Raji (cell line): ENCODE data around the gene TRAF2.

ENCODE experiments used
- POLR2A ChIP-seq: IDR thresholded peaks from 2 replicates; pipeline ENCODE4 v1.6.1; 2011; ENCODE audit warnings: low read depth, low read length, control low read depth; ENCODE audit not compliant: insufficient read depth

Gene TRAF2

DNA sequence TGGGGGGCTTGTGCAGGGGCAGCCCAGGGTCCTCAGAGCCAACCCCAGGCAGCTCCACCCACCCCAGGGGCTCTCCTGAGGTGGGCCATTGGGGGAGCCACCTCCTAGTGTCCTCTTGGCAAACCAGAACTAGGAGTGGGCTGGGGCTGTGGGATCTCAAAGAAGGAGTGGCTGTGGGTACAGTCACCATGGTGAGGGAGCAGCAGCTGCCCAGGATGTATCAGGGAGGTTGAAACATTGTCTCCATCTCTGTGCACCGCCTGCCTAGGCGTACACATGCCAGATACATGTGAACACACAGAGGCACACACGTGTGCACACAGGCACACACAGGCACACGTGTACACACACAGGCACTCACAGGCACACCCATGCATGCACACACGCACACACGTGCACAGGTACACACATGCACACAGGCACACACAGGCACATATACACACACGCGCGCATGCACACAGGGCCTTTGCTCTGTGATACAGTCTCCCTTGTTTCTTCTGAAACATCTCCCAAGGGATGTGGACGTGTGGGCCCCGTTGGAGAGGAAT, 76.5 kb downstream of the TRAF2 start:
- TF ChIP-seq POLR2A, result no peak

GRCh38 chr9:136963341-136963740, 77.0 kb downstream of the TRAF2 start:
- TF ChIP-seq POLR2A, result no peak

DNA sequence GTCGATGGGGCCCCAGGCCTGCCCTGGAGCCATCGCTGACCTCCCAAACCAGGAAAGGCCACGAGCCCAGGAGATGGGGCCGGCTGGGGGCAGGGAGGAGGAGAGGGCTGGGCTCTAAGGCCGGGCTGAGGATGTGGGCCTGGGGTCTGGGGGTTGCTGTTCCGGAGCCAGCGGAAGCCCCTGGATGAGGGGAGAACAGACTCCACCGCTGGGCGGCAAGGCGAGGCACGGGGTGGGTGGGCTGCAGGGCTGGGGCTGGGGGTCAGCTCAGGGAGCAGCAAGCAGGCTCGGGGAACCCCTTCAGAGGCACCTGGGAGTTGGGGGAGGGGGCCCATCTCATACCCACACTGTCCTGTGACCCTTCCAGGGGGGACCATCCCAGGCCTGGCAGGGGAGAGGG, 77.4 kb downstream of the TRAF2 start:
- TF ChIP-seq POLR2A, result no peak

GRCh38 chr9:136964171-136964689, 77.9 kb downstream of the TRAF2 start:
- no peak for TF ChIP-seq POLR2A

GRCh38 chr9:136964833-136965422, 78.6 kb downstream of the TRAF2 start:
- no peak for TF ChIP-seq POLR2A

GRCh38 chr9:136965771-136966484, 79.6 kb downstream of the TRAF2 start:
- no peak for TF ChIP-seq POLR2A

DNA sequence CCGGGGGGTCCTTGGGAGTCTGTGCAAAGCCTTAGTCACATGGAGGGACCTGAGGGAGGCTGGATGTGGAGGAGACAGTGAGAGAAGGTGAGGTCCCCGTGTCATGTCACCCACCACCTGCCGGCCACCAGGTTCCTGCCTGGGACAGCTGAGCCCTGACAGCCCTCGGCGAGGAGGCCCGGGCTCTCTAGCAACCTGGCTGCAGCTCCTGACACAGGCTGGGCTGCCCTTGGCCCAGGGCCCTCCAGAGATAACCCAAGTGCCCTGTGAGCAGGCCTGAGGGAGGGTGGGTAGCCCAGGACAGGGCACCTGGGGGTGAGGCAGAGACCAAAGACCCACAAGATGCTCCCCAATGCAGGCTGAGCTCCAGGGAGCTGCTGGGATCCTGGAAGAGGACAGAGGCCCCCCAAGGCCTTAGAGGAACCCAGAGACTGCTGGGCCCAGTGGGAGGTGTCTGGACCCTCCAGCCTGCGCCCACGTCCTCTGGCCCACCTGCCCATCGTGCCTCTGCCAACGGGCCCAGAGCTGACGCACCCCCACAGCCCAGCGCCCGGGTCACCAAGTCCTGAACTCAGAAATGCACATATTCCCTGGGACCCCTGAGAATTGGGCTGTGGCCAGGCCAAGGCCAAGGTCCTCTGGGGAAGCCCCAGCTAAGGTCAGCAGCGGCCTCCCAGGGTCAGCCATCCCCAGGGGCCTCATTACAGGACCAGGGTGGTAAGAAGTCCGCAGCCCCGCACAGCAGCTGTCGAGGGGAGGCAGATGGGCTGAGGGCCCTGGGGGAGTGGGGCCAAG, 82.2 kb downstream of the TRAF2 start:
- TF ChIP-seq POLR2A, result no peak

DNA sequence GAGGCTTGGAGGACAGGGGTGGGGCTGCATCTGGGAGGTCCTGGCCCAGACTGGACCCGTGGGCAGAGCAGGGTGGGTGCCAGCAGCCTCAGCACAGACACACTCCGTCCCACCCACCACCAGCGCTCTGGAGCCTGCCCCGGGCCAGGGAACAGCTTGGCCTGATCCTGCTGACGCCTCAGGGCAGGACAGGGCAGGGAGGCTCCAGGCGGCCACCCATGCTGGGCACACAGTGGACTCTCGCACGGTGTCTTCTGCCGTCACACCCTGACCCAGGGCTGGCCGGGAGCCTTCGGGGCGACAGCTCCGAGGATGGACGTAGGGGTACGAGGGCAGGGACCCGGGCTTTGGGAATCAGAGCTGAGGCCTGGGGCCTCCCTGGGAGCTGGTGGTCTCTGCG, 82.8 kb downstream of the TRAF2 start:
- TF ChIP-seq POLR2A, result no peak

DNA sequence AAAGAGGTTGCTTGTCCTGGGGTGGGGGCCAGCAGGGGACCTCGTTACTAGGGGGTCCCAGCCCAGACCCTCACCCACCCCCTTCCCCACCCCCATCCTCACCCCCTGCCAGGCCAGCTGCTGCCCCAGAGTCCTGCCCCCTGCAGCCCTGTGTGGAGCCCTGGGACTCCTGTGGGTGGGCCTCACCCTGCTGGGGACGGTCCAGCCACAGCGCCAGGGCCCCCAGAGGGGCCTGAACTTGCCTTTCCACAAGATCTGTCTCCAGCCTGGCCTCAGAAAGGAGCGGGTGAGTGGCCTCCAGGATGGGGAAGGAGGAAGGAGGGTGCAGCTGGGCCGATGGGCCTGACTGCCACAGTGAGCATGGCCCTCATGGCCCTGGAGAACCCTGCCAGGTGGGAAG, 83.5 kb downstream of the TRAF2 start:
- no peak for TF ChIP-seq POLR2A

DNA sequence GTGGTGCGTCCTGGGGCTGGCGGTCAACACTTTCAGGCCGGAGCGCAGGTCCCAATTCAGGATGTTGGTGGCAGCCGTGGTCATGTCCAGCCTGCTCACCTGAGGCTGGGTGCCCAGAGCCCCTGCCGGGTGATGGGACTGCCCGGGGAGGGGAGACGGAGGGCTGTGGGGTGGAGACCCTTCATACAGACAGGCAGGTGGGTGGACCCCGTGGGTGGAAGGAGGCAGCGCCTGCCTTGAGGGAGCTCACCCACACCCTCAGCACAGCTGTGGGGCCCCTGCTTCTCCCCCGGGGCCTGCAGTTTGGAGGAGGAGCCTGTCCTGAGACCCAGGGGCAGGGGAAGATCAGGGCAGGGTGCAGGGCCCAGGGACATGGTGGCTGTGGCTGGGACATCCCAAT, 84.0 kb downstream of the TRAF2 start:
- no peak for TF ChIP-seq POLR2A

- TF ChIP-seq POLR2A, result no peak
Observed at GRCh38 chr9:136971746-136972145, 85.4 kb downstream of the TRAF2 start.

DNA sequence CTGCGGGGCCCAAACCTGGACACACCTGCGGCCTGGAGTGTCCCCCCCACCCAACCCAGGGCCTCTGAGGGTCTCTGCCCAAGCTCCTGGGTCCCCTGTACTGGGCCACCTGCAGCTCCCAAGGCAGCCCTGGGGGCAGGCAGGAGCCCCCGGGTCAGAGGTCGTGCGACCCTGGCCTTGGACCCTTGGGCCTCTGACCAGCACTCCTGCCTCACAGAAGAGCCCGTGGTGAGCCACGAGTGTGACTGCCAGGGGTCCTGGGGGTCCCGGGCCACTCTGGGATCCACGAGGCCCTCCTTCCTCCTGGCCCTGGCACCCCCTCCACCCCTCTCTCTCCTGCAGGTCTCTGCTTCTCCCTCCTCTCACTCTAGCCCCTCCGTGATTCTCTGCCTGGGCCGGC, 86.0 kb downstream of the TRAF2 start:
- TF ChIP-seq POLR2A, result no peak

GRCh38 chr9:136972743-136973142, 86.4 kb downstream of the TRAF2 start:
- TF ChIP-seq POLR2A, result no peak

- no peak for TF ChIP-seq POLR2A
Observed at GRCh38 chr9:136973618-136974617, 87.6 kb downstream of the TRAF2 start.

DNA sequence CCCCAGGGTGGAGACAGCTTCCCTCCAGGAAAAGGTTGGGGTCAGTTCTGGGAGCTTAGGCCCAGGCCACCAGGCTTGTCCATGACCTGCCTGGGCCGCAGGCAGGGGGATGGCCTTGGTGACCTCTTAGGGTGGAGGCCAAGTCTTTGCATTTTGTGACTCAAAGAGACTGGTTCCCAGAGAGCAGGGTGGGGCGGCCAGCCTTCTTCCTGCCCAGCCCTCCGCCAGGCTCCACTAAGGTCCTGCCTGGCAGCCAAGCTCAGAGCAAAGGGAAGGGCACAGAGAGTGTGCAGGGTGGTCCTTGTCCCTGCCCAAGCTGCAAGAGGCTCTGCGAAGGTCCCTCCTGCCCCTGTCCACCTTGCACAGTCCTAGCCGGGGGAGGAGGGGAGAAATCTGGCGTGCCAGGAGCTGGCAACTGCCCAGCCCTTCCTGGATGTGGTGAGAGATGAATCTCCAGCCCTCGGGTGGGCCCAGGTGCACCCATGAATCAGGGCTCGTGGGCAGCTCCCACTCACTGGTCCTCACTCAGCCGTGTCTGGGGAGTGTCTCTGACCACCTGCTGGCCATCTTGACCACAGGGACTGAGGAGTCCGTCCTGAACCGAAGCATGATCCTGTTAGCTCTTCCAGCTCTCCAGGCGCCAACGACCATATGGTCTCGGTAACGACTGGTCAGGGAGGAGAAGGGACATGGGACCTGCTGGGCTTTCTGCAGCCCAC, 88.7 kb downstream of the TRAF2 start:
- no peak for TF ChIP-seq POLR2A
